SKM-1 treated with dmso at 0.1 percent for 144 hours (cell line): ENCODE measurements around the gene MYL6B.

Experiments used
- DNase-seq: peaks from one replicate; lab custom pipeline; 2025; ENCODE audit not compliant: unreplicated experiment; lab: John Stamatoyannopoulos, UW

Gene MYL6B

GRCh38 chr12:56204275-56204674 lies 51.9 kb downstream of the MYL6B start:
- no peak for DNase-seq

GRCh38 chr12:56205445-56205844 lies 53.1 kb downstream of the MYL6B start:
- no peak for DNase-seq

GRCh38 chr12:56206452-56207166 lies 54.2 kb downstream of the MYL6B start:
- no peak for DNase-seq
